Measurements from ENCODE around the gene SLC4A11.

DNA sequence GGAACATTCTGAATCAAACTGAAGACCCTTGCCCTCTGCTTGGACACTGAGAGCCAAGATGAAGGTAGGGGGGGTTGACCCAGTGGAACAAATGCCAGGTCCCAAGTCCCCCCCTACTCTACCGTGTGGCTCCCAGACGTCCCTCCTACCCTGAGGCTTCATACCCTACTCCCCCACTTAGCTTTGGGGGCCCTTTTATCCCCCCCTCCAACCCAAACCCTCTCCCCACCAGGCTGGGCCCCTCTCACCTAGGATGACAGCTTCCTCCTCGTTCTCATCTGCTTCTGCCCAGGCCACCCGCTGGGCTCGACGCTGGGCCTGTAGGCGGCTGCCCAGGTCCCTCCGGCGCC is 36.0 kb downstream of the SLC4A11 start:
- TF ChIP-seq, protein P1, sequence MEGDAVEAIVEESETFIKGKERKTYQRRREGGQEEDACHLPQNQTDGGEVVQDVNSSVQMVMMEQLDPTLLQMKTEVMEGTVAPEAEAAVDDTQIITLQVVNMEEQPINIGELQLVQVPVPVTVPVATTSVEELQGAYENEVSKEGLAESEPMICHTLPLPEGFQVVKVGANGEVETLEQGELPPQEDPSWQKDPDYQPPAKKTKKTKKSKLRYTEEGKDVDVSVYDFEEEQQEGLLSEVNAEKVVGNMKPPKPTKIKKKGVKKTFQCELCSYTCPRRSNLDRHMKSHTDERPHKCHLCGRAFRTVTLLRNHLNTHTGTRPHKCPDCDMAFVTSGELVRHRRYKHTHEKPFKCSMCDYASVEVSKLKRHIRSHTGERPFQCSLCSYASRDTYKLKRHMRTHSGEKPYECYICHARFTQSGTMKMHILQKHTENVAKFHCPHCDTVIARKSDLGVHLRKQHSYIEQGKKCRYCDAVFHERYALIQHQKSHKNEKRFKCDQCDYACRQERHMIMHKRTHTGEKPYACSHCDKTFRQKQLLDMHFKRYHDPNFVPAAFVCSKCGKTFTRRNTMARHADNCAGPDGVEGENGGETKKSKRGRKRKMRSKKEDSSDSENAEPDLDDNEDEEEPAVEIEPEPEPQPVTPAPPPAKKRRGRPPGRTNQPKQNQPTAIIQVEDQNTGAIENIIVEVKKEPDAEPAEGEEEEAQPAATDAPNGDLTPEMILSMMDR (IDR thresholded peaks at IDR 0.05 in 2 of 3, conservative IDR thresholded peaks at IDR 0.05 in 1 of 3; ENCODE audit: control insufficient read depth in 2 of 3, extremely low read depth in 1 of 3, insufficient read depth in 1 of 3, low read depth in 3 of 3, low read length in 3 of 3) = no peak
- TF ChIP-seq ZBTB33 (IDR thresholded peaks at IDR 0.05) = no peak
- TF ChIP-seq BCL11A (IDR thresholded peaks at IDR 0.05; ENCODE audit: low read depth, low read length) = no peak
- TF ChIP-seq CBX5 (IDR thresholded peaks at IDR 0.05; ENCODE audit: low read depth) = no peak
- no peak for TF ChIP-seq CHD2 (IDR thresholded peaks at IDR 0.05; ENCODE audit: borderline replicate concordance, low read depth, low read length)
- no peak for TF ChIP-seq ZNF622 (IDR thresholded peaks at IDR 0.05)
- no peak for TF ChIP-seq JUND (IDR thresholded peaks at IDR 0.05; ENCODE audit: low read depth, low read length)
- TF ChIP-seq RAD21 (IDR thresholded peaks at IDR 0.05; ENCODE audit: insufficient read depth, low read depth, low read length) = no peak

Data from GM12878 (cell line).